Stromal cell of bone marrow (primary cell): ENCODE results near the gene ACTC1.

Source experiments
- DNase-seq: peaks from one replicate; pipeline ENCODE4 v3.0.0-alpha.2; 2012; ENCODE audit warnings: low read depth

The ACTC1 gene

DNA sequence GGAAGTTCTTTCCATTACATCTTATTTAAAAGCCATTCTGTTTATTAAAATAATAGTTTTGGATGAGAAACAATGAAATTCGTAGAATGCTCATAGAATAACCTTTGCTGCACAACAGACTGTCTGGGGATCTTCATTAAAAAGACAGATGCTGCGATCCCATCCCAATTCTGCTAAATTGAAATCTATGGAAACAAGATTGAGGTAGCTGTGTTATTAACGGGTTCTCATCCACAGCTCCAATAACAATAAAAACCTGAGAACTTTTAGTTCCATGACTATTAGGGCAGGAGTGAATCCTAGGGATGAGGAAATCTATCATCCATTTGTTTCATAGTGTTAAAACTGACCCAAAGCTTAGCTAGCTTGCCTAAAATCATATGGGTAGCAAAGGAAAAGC lies 38.1 kb downstream of the ACTC1 start:
- no peak for DNase-seq

DNA sequence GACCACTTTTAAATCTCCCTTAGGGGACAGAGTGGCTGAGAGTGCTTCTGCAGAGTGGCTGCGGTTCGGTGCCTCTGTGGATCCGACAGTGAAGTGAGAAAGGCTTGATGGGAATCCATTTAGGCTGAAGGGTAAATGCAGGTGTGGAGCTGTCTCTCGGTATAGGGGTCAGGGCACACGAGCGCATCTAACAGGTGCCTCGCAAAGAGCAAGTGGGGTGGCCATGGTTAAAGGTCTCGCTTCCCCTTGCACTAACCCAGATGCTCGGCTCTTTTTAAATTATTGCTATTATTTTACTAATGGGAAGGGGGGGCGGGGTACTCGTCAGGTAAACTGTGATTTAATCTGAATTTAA lies 40.0 kb downstream of the ACTC1 start:
- no peak for DNase-seq

DNA sequence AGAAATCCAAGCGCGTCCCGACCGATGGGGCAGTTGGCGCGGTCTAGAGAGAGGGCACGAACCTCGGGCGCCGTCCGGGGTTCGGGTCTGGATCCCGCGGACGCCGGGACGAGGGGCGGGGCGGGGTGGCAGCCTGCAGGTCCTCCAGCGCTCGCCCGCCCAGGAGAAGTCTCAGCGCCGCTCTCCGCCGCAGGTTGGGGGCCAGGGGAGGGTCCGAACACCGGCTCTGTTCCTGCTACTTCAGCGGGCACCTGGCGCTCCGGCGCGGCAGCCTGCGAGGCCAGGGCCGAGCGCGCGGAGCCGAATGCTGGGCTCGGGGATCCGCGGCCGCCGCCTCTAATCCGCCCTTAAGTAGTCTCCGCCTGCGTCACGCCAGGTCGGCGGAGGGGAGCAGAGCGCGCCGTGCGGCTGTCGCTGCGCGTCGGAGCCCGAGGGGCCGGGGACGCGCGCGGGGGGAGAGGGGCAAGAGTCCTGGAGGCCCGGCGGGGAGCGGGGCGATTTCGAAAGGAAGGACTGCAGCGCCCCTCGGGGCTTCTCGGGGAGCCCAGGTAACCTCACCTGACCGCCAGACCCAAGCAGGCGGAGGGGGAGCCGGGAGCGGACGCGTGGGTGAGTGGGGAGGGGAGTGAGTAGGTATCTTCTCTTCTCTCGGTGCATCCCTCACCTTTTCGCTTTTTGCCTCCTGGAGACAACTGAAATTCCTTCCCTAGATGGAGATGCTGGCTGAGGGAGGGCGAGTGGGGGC lies 40.5 kb downstream of the ACTC1 start, which contains the start of gene GJD2:
Gene GJD2, minus strand, starts transcription at position 325 of the 745 bp plus-strand sequence. CDS start 510 bp downstream, outside the sequence.
- no peak for DNase-seq

DNA sequence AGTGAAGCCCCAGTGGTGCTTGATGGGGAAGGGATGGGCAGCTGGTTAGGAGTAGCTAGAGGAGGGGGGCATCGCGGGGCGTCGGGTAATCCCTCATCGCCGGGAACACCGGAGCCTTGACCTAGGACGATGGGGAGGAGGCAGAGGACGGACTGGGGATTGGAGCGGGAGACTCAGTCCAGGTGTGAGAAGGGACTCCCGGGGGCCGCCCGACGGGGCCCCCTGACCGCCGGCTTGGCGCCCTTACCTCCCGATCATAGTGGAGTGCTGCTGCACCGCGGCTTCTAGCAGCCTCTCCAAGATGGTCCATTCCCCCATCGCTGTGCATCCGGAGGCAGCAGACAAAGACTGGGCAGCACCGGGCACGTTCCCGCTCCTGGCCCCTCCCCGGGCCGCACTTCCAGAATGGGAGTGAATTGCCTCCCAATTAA lies 41.2 kb downstream of the ACTC1 start:
- DNase-seq: no peak

DNA sequence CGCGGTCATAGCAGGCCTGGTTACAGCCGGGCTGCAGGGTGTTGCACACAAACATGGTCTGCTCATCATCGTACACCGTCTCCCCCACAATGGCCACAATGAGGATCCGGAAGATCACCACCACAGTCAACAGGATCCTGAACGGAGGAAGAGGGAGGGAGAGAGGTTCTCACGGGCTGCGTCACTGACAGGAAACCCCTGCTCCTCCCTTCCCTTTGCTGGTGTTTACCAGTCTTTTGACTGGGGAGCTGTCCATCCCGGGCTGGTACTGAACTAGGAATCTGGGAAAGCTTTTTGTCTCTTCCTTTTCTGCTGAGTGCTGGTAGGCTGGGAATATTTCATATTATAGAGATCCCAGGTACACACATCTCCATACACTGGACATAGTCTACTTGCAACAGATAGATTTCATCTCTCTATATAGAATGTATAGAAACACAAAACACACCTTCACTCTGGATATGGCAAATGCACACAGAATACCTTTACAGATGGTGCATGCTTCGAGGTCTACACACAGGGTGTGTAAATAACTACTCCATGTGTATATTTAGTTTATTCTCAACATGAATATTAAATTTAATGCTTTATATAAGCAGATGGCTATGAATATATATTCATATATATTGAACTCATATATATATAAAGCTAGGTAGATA lies 42.0 kb downstream of the ACTC1 start:
- DNase-seq: peak; percentile 33

DNA sequence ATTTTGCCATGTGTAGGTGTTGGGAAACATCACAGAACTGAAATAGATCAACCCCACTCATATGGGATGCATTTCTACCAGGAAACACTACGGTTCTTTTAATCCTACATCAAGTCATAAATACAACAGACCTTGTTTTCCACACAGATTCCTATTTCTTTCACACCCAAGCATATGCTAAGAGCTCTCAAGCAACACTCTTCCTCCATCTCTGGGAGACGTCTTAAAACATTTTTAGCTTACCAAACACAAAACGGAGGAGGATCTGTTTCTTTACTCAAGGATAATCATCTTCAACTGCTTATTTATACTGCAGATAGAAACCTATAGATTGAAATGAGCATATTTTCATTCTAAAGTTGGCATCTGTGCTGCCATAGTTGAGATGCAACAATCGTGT lies 45.7 kb downstream of the ACTC1 start:
- no peak for DNase-seq
